GM23338 (cell line): ENCODE measurements around the gene SLC23A1.

Experiments
- EZH2 ChIP-seq: fragments of 200-600 bp; sonication (generic); IDR thresholded peaks from one replicate; pipeline ENCODE4 v1.8.0; 2017; ENCODE audit warnings: antibody characterized with exemption, mild to moderate bottlenecking, low read depth; ENCODE audit not compliant: unreplicated experiment
- EZH2phosphoT487 ChIP-seq: fragments of 200-600 bp; sonication (generic); IDR thresholded peaks from one replicate; pipeline ENCODE4 v1.8.1; 2018; ENCODE audit warnings: antibody characterized with exemption; ENCODE audit not compliant: unreplicated experiment
- POLR2AphosphoS5 ChIP-seq: IDR thresholded peaks from 2 replicates; pipeline ENCODE4 v1.6.1; 2016; ENCODE audit warnings: antibody characterized with exemption, low read depth
- TF ChIP-seq, protein P1 (sequence below), 2 experiments: fragments of 200-600 bp in 1 of 2; sonication (generic) in 1 of 2; conservative IDR thresholded peaks; 2 replicates each; pipeline versions ENCODE4 v1.5.1 to v1.6.1; 2016 to 2017; ENCODE audit warnings: antibody characterized with exemption in 2 of 2, low read depth in 2 of 2, mild to moderate bottlenecking in 2 of 2, moderate library complexity in 1 of 2
- TF ChIP-seq, protein P2 (sequence below): IDR thresholded peaks from 2 replicates; pipeline ENCODE4 v1.6.1; 2016; ENCODE audit warnings: antibody characterized with exemption

DNA sequence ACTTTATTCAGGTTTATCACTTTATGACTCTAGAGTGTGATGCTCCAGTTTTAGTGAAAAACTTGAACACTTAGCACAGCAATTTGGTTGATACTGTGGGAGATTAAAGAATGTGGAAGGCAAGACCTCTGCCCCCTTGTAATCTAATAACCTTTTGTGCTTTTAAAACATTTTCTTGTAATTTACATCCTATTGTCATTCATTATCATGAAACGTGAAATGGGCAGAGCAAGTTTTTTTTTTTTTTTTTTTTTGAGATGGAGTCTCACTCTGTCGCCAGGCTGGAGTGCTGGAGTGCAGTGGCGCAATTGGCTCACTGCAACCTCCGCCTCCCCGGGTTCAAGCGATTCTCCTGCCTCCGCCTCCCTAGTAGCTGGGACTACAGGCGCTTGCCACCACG is 39.6 kb downstream of the SLC23A1 start:
- TF ChIP-seq, protein P1, sequence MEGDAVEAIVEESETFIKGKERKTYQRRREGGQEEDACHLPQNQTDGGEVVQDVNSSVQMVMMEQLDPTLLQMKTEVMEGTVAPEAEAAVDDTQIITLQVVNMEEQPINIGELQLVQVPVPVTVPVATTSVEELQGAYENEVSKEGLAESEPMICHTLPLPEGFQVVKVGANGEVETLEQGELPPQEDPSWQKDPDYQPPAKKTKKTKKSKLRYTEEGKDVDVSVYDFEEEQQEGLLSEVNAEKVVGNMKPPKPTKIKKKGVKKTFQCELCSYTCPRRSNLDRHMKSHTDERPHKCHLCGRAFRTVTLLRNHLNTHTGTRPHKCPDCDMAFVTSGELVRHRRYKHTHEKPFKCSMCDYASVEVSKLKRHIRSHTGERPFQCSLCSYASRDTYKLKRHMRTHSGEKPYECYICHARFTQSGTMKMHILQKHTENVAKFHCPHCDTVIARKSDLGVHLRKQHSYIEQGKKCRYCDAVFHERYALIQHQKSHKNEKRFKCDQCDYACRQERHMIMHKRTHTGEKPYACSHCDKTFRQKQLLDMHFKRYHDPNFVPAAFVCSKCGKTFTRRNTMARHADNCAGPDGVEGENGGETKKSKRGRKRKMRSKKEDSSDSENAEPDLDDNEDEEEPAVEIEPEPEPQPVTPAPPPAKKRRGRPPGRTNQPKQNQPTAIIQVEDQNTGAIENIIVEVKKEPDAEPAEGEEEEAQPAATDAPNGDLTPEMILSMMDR (conservative IDR thresholded peaks at IDR 0.05; ENCODE audit: low read depth in 2 of 2) = no peak
- TF ChIP-seq EZH2 = no peak
- TF ChIP-seq POLR2AphosphoS5 = no peak
- TF ChIP-seq, protein P2, sequence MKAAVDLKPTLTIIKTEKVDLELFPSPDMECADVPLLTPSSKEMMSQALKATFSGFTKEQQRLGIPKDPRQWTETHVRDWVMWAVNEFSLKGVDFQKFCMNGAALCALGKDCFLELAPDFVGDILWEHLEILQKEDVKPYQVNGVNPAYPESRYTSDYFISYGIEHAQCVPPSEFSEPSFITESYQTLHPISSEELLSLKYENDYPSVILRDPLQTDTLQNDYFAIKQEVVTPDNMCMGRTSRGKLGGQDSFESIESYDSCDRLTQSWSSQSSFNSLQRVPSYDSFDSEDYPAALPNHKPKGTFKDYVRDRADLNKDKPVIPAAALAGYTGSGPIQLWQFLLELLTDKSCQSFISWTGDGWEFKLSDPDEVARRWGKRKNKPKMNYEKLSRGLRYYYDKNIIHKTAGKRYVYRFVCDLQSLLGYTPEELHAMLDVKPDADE = no peak
- no peak for TF ChIP-seq EZH2phosphoT487
